T-helper 9 cell (primary cell): Measurements from ENCODE around the gene FUZ.

Source experiments
- DNase-seq: peaks from one replicate; pipeline ENCODE4 v3.0.0-alpha.2; 2020

The FUZ gene

GRCh38 chr19:49805822-49806619, 7.1 kb downstream of the FUZ start:
- DNase-seq = no peak

- no peak for DNase-seq
These were observed 9.6 kb downstream of the FUZ start for GRCh38 chr19:49803529-49803856.

GRCh38 chr19:49802836-49803528, 10.1 kb downstream of the FUZ start:
- no peak for DNase-seq

- no peak for DNase-seq
These were observed 11.0 kb downstream of the FUZ start for GRCh38 chr19:49801966-49802661.

- no peak for DNase-seq
These were observed 11.6 kb downstream of the FUZ start for GRCh38 chr19:49801401-49801888.

- DNase-seq = no peak
These were observed 12.3 kb downstream of the FUZ start for GRCh38 chr19:49800771-49801170.

GRCh38 chr19:49799798-49800376, 13.2 kb downstream of the FUZ start:
- DNase-seq = no peak

GRCh38 chr19:49799271-49799797, 13.8 kb downstream of the FUZ start:
- no peak for DNase-seq

GRCh38 chr19:49798574-49798973, 14.5 kb downstream of the FUZ start:
- no peak for DNase-seq

GRCh38 chr19:49795615-49796014, 17.5 kb downstream of the FUZ start:
- no peak for DNase-seq

GRCh38 chr19:49793561-49793840, 19.6 kb downstream of the FUZ start:
- DNase-seq = no peak

GRCh38 chr19:49792829-49793560, 20.1 kb downstream of the FUZ start:
- no peak for DNase-seq

GRCh38 chr19:49791776-49792445, 21.2 kb downstream of the FUZ start:
- DNase-seq = no peak

GRCh38 chr19:49790866-49791265, 22.2 kb downstream of the FUZ start:
- no peak for DNase-seq

GRCh38 chr19:49788857-49789256, 24.2 kb downstream of the FUZ start:
- DNase-seq = no peak

GRCh38 chr19:49787746-49788145, 25.3 kb downstream of the FUZ start:
- no peak for DNase-seq

GRCh38 chr19:49786376-49786820, 26.7 kb downstream of the FUZ start:
- no peak for DNase-seq

GRCh38 chr19:49782515-49782914, 30.6 kb downstream of the FUZ start:
- DNase-seq = no peak

- DNase-seq = no peak
These were observed 31.7 kb downstream of the FUZ start for GRCh38 chr19:49781394-49781793.

GRCh38 chr19:49780861-49781260, 32.2 kb downstream of the FUZ start:
- DNase-seq = no peak

- DNase-seq = no peak
These were observed 33.1 kb downstream of the FUZ start for GRCh38 chr19:49779731-49780555.
